BJ (cell line): ENCODE results near the gene MASTL. TPM values are rescaled to one million over a fixed set of nuclear protein-coding genes. Genes with fewer than 3 reads are reported as not detected.

Experiments used
- CTCF ChIA-PET: fragments of 350-600 bp; formaldehyde crosslinking; extraction: SDS; loops from one replicate; lab custom pipeline; 2021; ENCODE audit warnings: antibody characterized with exemption, inconsistent platforms; lab: Yijun Ruan, JAX
- POLR2A ChIA-PET: fragments of 300-600 bp; sonication (Branson Sonifier 250); formaldehyde crosslinking; extraction: SDS; loops from one replicate; lab custom pipeline; 2021; ENCODE audit warnings: antibody characterized with exemption; lab: Charles Lee
- DNase-seq: peaks from one replicate; pipeline ENCODE4 v3.0.0-alpha.2; 2011; ENCODE audit warnings: low read depth
- H3K27me3 ChIP-seq: 2 replicates; pipeline ENCODE4 v1.6.0; 2011; ENCODE audit warnings: low read length; ENCODE audit not compliant: control insufficient read depth, insufficient read depth
- H3K36me3 ChIP-seq: 2 replicates; pipeline ENCODE4 v1.5.1; 2011; ENCODE audit warnings: low read length; ENCODE audit not compliant: control insufficient read depth, insufficient read depth
- H3K4me3 ChIP-seq: 2 replicates; pipeline ENCODE4 v1.5.1; 2011; ENCODE audit warnings: low read depth, mild to moderate bottlenecking, control low read depth, low read length
- polyA plus RNA-seq: library from polyadenylated mRNA; depleted of rRNA; stranded (reverse); fragments of >200 nt; gene quantifications from 2 replicates; pipeline ENCODE4 v1.2.3, GENCODE V29; 2011
- TF ChIP-seq, protein P1 (sequence below): IDR thresholded peaks from 2 replicates; pipeline ENCODE4 v1.5.1; 2011; ENCODE audit warnings: low read depth, mild to moderate bottlenecking, control low read depth, inconsistent platforms, low read length, moderate library complexity; ENCODE audit not compliant: insufficient read depth

MASTL gene
- polyA plus RNA-seq, 1 experiment, result 3.1 TPM

DNA sequence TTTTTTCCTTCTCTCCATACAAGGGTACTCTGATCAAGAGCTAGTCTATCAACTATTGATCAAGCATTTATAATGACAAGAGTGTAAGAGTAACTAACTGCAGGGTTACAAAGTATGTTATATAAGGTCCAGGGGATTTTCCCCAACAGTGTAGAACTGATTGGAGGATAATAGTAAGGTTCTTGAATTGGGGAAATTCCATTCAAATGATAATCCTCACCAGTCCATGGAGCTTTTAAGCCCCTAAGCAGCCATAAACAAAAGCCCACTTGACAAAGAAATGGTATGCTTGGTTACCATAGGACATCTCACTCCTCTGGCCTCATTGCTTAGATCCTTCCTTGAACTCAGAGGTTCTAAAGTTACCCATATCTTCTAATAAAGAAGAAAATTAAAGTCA is 9.2 kb upstream of the MASTL start:
- no peak for DNase-seq
- H3K4me3 ChIP-seq, result no peak overlapping the region
- TF ChIP-seq, protein P1, sequence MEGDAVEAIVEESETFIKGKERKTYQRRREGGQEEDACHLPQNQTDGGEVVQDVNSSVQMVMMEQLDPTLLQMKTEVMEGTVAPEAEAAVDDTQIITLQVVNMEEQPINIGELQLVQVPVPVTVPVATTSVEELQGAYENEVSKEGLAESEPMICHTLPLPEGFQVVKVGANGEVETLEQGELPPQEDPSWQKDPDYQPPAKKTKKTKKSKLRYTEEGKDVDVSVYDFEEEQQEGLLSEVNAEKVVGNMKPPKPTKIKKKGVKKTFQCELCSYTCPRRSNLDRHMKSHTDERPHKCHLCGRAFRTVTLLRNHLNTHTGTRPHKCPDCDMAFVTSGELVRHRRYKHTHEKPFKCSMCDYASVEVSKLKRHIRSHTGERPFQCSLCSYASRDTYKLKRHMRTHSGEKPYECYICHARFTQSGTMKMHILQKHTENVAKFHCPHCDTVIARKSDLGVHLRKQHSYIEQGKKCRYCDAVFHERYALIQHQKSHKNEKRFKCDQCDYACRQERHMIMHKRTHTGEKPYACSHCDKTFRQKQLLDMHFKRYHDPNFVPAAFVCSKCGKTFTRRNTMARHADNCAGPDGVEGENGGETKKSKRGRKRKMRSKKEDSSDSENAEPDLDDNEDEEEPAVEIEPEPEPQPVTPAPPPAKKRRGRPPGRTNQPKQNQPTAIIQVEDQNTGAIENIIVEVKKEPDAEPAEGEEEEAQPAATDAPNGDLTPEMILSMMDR, result no peak
- peaks cover 12% of the 10 kb centered on the region for H3K36me3 ChIP-seq
- ChIA-PET CTCF (no interaction called here), POLR2A (no interaction called here)
- H3K27me3 ChIP-seq, result no peaks in the 10 kb centered on the region

DNA sequence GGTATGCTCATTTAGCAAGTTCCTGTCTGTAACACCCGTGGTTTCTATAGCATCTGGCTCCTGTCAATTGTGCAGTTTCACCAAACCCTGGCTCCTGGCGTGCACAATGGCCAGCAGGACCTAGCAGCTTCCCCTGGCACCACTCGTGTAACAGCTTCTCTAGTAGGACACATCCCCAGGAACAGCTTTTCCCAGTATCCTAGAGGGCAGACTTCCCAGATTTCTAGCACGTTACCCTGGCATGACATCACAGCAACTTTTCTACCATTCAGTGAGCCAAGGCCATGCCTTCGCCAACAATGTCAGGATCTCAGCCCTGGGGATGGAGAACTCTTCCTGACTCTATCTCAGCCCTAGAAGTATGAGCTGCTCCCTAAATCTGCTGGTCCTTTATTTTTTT is 7.5 kb upstream of the MASTL start:
- H3K4me3 ChIP-seq, result no peak overlapping the region
- TF ChIP-seq, protein P1, result no peak
- H3K36me3 ChIP-seq, result peaks cover 10% of the 10 kb centered on the region
- CTCF ChIA-PET, result interaction anchor here (0.5 kb wide), 1 partner anchor 36 kb away, joined by 3 read pairs; no protein-coding TSS in a partner anchor
- no peaks in the 10 kb centered on the region for H3K27me3 ChIP-seq
- DNase-seq, result no peak
- POLR2A ChIA-PET, result interaction anchor here (0.7 kb wide), 1 partner anchor 108 kb away, joined by 3 read pairs; no protein-coding TSS in a partner anchor

DNA sequence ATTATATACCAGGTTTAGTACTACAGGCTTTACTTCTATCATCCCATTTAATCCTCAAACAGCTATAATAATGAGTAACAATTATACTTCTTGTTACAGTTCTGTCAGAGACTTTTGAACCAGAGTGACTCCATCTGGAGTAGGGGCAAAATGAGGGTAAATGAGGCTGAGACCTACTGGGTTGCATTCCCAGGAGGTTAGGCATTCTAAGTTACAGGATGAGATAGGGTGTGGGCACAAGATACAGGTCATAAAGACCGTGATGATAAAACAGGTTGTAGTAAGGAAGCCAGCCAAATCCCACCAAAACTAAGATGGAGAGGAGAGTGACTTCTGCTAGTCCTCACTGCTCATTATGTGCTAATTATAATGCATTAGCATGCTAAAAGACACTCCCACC is 4.9 kb upstream of the MASTL start:
- ChIA-PET CTCF (no interaction called here), POLR2A (interaction anchor here (0.7 kb wide), 1 partner anchor 14 kb away, joined by 3 read pairs; no protein-coding TSS in a partner anchor)
- Histone ChIP-seq H3K36me3 (peaks cover 10% of the 10 kb centered on the region), H3K27me3 (no peaks in the 10 kb centered on the region), H3K4me3 (no peak overlapping the region)
- DNase-seq, result no peak
- TF ChIP-seq, protein P1, result no peak

DNA sequence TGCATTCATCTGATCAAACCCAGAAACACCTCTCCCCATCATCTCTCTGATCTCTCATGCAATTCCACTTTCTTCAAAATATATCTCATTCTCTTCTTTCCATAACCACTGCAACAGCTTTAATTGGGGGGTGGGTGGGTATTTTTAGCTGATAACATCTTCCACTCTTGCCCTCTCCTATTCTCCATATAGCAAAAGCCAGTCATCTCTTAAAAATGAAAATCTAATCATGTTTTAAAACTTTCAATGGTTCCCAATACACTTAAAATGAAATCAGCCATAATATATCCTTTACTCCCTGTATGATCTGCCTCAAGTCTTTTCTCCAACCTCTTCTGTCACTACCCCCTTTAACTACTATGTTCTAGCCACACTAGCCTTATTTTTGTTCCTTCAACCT is 2.5 kb upstream of the MASTL start:
- POLR2A ChIA-PET, result no interaction called here
- Histone ChIP-seq H3K36me3 (peaks cover 5% of the 10 kb centered on the region), H3K4me3 (peak overlapping the region; percentile 52), H3K27me3 (no peaks in the 10 kb centered on the region)
- CTCF ChIA-PET, result no interaction called here
- TF ChIP-seq, protein P1, result no peak
- no peak for DNase-seq

DNA sequence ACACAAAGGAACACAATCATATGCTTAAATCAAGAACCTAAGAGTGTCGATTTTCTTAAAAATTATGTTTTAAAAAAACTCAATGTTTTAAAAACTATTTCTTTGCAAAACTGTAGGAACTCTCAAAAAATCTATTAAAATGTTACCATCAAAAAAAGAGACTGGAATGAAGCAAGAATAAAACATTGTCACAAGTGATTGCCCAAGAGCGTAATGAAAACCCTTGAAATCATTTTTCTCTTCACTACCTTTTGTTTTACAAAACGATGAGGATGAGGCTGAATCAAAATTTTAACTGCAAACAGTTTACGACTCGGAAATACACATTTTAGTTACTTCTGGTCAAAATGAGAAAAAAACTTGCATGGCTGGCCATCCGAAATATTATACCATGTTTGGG is 1.8 kb upstream of the MASTL start:
- POLR2A ChIA-PET, result no interaction called here
- Histone ChIP-seq H3K4me3 (peak overlapping the region; percentile 52), H3K36me3 (peaks cover under 1% of the 10 kb centered on the region; the same call in 1 of the 2 replicates), H3K27me3 (no peaks in the 10 kb centered on the region)
- DNase-seq, result no peak
- CTCF ChIA-PET, result no interaction called here
- TF ChIP-seq, protein P1, result no peak
